GM21825 (cell line): ENCODE results near the gene FLVCR2.
A peak's percentile ranks its signal among the peaks of the same experiment; 100 is the strongest.

Experiments used
- ATAC-seq: cut with Tn5 transposase; IDR thresholded peaks from one replicate; pipeline ENCODE4 v1.9.1; 2021; ENCODE audit warnings: mild to moderate bottlenecking, moderate library complexity; ENCODE audit not compliant: unreplicated experiment

The FLVCR2 gene

GRCh38 chr14:75578102-75578785, at the start of gene FLVCR2:
Gene FLVCR2 (plus strand): TSS chr14:75578620. CDS start chr14:75578973, 353 bp downstream.
- ATAC-seq, result peak; percentile 46

GRCh38 chr14:75531256-75531655, 47.2 kb upstream of the FLVCR2 start:
- ATAC-seq, result no peak

- ATAC-seq, result no peak
Measured at GRCh38 chr14:75531660-75532317, 46.6 kb upstream of the FLVCR2 start.

GRCh38 chr14:75533791-75534555, 44.4 kb upstream of the FLVCR2 start:
- no peak for ATAC-seq

- no peak for ATAC-seq
Measured at GRCh38 chr14:75535164-75535898, 43.1 kb upstream of the FLVCR2 start.

GRCh38 chr14:75537071-75537470, 41.3 kb upstream of the FLVCR2 start:
- ATAC-seq, result no peak

GRCh38 chr14:75539162-75539560, 39.3 kb upstream of the FLVCR2 start:
- ATAC-seq, result no peak

GRCh38 chr14:75539561-75540478, 38.6 kb upstream of the FLVCR2 start:
- ATAC-seq, result peak; percentile 46

GRCh38 chr14:75540479-75540851, 38.0 kb upstream of the FLVCR2 start:
- ATAC-seq, result no peak

- peak; percentile 46 for ATAC-seq
Measured at GRCh38 chr14:75542588-75543091, 35.8 kb upstream of the FLVCR2 start.

- ATAC-seq, result peak; percentile 3
Measured at GRCh38 chr14:75543253-75543652, 35.2 kb upstream of the FLVCR2 start.

- no peak for ATAC-seq
Measured at GRCh38 chr14:75543786-75544185, 34.6 kb upstream of the FLVCR2 start.

- ATAC-seq, result no peak
Measured at GRCh38 chr14:75545907-75546306, 32.5 kb upstream of the FLVCR2 start.

- ATAC-seq, result no peak
Measured at GRCh38 chr14:75547552-75548250, 30.7 kb upstream of the FLVCR2 start.

- ATAC-seq, result no peak
Measured at GRCh38 chr14:75548544-75548943, 29.9 kb upstream of the FLVCR2 start.

- peak; percentile 57 for ATAC-seq
Measured at GRCh38 chr14:75549169-75549568, 29.3 kb upstream of the FLVCR2 start.

- ATAC-seq, result no peak
Measured at GRCh38 chr14:75551021-75551420, 27.4 kb upstream of the FLVCR2 start.

GRCh38 chr14:75553157-75553556, 25.3 kb upstream of the FLVCR2 start:
- no peak for ATAC-seq

- ATAC-seq, result no peak
Measured at GRCh38 chr14:75553761-75554364, 24.6 kb upstream of the FLVCR2 start.
